ENCODE data around the gene LZTS2.

Gene LZTS2

DNA sequence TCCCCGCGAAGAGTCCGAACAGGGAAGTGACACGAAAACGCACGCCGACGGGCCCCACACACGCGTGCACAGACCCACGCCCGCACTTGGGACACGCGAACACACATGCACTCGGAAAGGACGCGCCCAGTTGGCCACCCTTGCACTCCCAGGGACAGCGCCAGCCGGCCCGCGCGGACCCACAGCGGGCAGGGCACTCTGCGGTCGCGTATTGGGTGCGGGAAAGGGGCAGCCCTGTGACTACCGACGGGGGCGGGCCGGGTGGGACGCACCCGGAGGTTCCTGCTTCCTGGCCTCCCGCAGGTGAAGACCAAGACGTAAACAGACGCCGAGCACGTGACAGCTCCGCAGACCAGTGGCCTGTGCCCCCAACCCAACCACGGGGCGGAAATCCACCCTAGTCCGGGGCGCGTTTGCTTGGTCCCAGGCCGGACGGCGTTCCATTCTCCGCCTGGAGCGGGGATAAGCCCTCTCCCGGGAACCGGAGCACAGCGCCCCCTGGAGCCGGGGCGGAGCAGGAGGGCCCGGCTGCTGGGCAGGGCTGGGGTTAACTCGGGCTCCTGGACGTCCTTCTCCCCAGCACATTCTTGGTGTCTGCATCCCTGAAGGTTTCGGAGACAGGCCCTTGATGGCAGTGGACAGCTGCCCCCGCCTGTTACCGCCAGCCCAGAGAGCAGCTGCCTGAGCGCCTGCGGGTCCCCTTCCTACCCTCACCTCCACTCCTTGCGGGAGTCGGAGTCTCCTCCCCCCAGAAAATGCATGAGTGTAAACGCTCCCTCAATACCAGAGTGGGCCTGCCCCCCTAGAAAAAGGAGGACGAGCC is 2.0 kb upstream of the LZTS2 start:
- Histone ChIP-seq H3K9me3 (ENCODE audit: control insufficient read depth, insufficient read depth, low read depth, low read length) (no peaks in the 10 kb centered on the region), H3K4me3 (ENCODE audit: low read depth, low read length) (peak overlapping the region; percentile 57), H3K27ac (ENCODE audit: extremely low read depth, low read depth, low read length) (peak overlapping the region; percentile 94), H3K4me1 (ENCODE audit: control insufficient read depth, insufficient read depth, low read length) (peaks cover 8% of the 10 kb centered on the region), H3K36me3 (ENCODE audit: control insufficient read depth in 2 of 2, insufficient read depth in 1 of 2, low read length in 2 of 2) (peaks cover 3 to 37% of the 10 kb centered on the region in 2 experiments)
- ChIA-PET POLR2A (interaction anchor here (0.6 to 2.4 kb wide), 13 partner anchors 9 to 514 kb away, joined by 3 to 14 read pairs (median 4); partner anchors contain the start of genes PDZD7 and SFXN3), CTCF (interaction anchor here (0.6 to 16.6 kb wide), 31 partner anchors 9 to 1190 kb away, joined by 3 to 274 read pairs (median 4); partner anchors contain the start of genes MRPL43 and TWNK)
- TF ChIP-seq, protein P1, sequence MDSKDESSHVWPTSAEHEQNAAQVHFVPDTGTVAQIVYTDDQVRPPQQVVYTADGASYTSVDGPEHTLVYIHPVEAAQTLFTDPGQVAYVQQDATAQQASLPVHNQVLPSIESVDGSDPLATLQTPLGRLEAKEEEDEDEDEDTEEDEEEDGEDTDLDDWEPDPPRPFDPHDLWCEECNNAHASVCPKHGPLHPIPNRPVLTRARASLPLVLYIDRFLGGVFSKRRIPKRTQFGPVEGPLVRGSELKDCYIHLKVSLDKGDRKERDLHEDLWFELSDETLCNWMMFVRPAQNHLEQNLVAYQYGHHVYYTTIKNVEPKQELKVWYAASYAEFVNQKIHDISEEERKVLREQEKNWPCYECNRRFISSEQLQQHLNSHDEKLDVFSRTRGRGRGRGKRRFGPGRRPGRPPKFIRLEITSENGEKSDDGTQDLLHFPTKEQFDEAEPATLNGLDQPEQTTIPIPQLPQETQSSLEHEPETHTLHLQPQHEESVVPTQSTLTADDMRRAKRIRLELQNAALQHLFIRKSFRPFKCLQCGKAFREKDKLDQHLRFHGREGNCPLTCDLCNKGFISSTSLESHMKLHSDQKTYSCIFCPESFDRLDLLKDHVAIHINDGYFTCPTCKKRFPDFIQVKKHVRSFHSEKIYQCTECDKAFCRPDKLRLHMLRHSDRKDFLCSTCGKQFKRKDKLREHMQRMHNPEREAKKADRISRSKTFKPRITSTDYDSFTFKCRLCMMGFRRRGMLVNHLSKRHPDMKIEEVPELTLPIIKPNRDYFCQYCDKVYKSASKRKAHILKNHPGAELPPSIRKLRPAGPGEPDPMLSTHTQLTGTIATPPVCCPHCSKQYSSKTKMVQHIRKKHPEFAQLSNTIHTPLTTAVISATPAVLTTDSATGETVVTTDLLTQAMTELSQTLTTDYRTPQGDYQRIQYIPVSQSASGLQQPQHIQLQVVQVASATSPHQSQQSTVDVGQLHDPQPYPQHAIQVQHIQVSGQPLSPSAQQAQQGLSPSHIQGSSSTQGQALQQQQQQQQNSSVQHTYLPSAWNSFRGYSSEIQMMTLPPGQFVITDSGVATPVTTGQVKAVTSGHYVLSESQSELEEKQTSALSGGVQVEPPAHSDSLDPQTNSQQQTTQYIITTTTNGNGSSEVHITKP (tag by site-specific recombination; IDR thresholded peaks at IDR 0.05), result peak; percentile 85
- TF ChIP-seq, protein P2, sequence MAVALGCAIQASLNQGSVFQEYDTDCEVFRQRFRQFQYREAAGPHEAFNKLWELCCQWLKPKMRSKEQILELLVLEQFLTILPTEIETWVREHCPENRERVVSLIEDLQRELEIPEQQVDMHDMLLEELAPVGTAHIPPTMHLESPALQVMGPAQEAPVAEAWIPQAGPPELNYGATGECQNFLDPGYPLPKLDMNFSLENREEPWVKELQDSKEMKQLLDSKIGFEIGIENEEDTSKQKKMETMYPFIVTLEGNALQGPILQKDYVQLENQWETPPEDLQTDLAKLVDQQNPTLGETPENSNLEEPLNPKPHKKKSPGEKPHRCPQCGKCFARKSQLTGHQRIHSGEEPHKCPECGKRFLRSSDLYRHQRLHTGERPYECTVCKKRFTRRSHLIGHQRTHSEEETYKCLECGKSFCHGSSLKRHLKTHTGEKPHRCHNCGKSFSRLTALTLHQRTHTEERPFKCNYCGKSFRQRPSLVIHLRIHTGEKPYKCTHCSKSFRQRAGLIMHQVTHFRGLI (tag by site-specific recombination; IDR thresholded peaks at IDR 0.05), result peak; percentile 84
- TF ChIP-seq, protein P3, sequence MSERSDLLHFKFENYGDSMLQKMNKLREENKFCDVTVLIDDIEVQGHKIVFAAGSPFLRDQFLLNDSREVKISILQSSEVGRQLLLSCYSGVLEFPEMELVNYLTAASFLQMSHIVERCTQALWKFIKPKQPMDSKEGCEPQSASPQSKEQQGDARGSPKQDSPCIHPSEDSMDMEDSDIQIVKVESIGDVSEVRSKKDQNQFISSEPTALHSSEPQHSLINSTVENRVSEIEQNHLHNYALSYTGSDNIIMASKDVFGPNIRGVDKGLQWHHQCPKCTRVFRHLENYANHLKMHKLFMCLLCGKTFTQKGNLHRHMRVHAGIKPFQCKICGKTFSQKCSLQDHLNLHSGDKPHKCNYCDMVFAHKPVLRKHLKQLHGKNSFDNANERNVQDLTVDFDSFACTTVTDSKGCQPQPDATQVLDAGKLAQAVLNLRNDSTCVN (tag by site-specific recombination; optimal IDR thresholded peaks at IDR 0.05), result peak; percentile 96
- TF ChIP-seq ZNF416 (tag by site-specific recombination; IDR thresholded peaks at IDR 0.05) (no peak), ZNF571 (tag by site-specific recombination; IDR thresholded peaks at IDR 0.05) (no peak), ZNF132 (tag by site-specific recombination; IDR thresholded peaks at IDR 0.05; ENCODE audit: borderline replicate concordance) (no peak), ZNF423 (tag by site-specific recombination; IDR thresholded peaks at IDR 0.05) (peak; percentile 77), HOXC10 (CRISPR knock-in tag; IDR thresholded peaks at IDR 0.05) (no peak), ZNF792 (tag by site-specific recombination; IDR thresholded peaks at IDR 0.05) (peak; percentile 35; the same call in 1 of the 2 replicates), ZNF558 (tag by site-specific recombination; IDR thresholded peaks at IDR 0.05) (0 out of 2 replicates have a peak, but pooled peaks have one; percentile 12), ZNF707 (tag by site-specific recombination; IDR thresholded peaks at IDR 0.05) (no peak), RBAK (tag by site-specific recombination; IDR thresholded peaks at IDR 0.05) (no peak), ZNF140 (tag by site-specific recombination; IDR thresholded peaks at IDR 0.05) (no peak), ZNF677 (tag by site-specific recombination; IDR thresholded peaks at IDR 0.05) (no peak), GLIS1 (tag by site-specific recombination; IDR thresholded peaks at IDR 0.05) (peak; percentile 52; the same call in 1 of the 2 replicates), MZF1 (tag by site-specific recombination; IDR thresholded peaks at IDR 0.05; ENCODE audit: borderline replicate concordance) (peak; percentile 36; the same call in 1 of the 2 replicates), ZIC2 (tag by site-specific recombination; IDR thresholded peaks at IDR 0.05) (peak; percentile 54), ZNF404 (tag by site-specific recombination; IDR thresholded peaks at IDR 0.05) (no peak), ZNF561 (tag by site-specific recombination; IDR thresholded peaks at IDR 0.05; ENCODE audit: borderline replicate concordance) (peak; percentile 70), KLF16 (tag by site-specific recombination; IDR thresholded peaks at IDR 0.05) (0 out of 2 replicates have a peak, but pooled peaks have one; percentile 41), ZBTB7A (tag by site-specific recombination; IDR thresholded peaks at IDR 0.05; ENCODE audit: low read depth) (peak; percentile 45; the same call in 1 of the 2 replicates), ZBTB17 (tag by site-specific recombination; IDR thresholded peaks at IDR 0.05) (no peak)
- TF ChIP-seq, protein P4, sequence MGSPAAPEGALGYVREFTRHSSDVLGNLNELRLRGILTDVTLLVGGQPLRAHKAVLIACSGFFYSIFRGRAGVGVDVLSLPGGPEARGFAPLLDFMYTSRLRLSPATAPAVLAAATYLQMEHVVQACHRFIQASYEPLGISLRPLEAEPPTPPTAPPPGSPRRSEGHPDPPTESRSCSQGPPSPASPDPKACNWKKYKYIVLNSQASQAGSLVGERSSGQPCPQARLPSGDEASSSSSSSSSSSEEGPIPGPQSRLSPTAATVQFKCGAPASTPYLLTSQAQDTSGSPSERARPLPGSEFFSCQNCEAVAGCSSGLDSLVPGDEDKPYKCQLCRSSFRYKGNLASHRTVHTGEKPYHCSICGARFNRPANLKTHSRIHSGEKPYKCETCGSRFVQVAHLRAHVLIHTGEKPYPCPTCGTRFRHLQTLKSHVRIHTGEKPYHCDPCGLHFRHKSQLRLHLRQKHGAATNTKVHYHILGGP (tag by site-specific recombination; IDR thresholded peaks at IDR 0.05), result no peak
- TF ChIP-seq, protein P5, sequence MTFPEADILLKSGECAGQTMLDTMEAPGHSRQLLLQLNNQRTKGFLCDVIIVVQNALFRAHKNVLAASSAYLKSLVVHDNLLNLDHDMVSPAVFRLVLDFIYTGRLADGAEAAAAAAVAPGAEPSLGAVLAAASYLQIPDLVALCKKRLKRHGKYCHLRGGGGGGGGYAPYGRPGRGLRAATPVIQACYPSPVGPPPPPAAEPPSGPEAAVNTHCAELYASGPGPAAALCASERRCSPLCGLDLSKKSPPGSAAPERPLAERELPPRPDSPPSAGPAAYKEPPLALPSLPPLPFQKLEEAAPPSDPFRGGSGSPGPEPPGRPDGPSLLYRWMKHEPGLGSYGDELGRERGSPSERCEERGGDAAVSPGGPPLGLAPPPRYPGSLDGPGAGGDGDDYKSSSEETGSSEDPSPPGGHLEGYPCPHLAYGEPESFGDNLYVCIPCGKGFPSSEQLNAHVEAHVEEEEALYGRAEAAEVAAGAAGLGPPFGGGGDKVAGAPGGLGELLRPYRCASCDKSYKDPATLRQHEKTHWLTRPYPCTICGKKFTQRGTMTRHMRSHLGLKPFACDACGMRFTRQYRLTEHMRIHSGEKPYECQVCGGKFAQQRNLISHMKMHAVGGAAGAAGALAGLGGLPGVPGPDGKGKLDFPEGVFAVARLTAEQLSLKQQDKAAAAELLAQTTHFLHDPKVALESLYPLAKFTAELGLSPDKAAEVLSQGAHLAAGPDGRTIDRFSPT (tag by site-specific recombination; IDR thresholded peaks at IDR 0.05), result peak; percentile 80
- TF ChIP-seq, protein P6, sequence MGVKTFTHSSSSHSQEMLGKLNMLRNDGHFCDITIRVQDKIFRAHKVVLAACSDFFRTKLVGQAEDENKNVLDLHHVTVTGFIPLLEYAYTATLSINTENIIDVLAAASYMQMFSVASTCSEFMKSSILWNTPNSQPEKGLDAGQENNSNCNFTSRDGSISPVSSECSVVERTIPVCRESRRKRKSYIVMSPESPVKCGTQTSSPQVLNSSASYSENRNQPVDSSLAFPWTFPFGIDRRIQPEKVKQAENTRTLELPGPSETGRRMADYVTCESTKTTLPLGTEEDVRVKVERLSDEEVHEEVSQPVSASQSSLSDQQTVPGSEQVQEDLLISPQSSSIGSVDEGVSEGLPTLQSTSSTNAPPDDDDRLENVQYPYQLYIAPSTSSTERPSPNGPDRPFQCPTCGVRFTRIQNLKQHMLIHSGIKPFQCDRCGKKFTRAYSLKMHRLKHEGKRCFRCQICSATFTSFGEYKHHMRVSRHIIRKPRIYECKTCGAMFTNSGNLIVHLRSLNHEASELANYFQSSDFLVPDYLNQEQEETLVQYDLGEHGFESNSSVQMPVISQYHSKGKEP (tag by site-specific recombination; IDR thresholded peaks at IDR 0.05), result no peak
